GM11168 (cell line): Measurements from ENCODE around the gene ARMC3.
"Not testable (repeated sequence)": the region's sequence is repeated elsewhere in the genome, so short reads cannot be mapped to it uniquely, and the experiment has no call there.

ENCODE experiments used
- in situ Hi-C: fragments of 300-500 bp; cut with MboI; formaldehyde crosslinking; loops from one replicate; pipeline ENCODE4 v1.12.0; 2022; ENCODE audit warnings: low sequenced_read_pairs; ENCODE audit not compliant: unreplicated experiment

ARMC3 gene

DNA sequence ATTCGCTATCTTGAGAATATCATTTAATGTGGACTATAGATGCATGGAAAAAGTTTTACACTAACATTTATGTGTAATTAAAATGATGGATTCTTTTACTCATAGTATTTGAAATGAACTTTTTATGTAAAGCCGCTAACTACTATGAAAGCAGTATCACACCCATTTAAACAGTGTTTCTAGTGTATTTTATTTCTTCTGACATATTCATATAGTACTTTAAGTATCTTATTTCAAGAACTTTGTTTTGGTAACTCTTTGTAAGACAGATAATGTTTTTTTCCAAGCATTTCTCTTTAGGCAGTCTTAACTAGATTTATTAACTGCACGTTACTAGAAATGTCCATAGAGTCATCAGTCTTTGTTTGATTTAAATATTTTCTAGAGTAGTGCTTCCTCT is 12.5 kb upstream of the ARMC3 start:
- in situ Hi-C loops: no loop called here

DNA sequence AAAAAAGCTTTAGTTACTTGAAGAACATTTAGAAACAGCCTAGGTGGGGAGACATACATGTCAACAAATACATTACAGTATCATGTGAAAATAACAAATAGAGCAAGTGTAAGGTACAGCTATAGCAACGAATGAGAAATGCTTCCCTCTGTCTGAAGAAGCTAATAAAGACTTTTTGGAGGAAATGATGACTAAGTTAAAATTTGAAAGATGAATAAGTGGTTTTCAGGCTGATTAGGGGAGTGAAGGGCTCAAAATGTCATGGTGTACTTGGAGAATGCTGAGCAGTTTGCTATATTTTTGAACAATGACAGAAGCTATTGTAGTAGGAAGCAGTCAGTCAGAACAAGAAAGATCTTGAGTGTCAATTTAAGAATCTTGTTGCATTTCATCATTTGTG is 2.8 kb upstream of the ARMC3 start:
- in situ Hi-C loops: no loop called here

DNA sequence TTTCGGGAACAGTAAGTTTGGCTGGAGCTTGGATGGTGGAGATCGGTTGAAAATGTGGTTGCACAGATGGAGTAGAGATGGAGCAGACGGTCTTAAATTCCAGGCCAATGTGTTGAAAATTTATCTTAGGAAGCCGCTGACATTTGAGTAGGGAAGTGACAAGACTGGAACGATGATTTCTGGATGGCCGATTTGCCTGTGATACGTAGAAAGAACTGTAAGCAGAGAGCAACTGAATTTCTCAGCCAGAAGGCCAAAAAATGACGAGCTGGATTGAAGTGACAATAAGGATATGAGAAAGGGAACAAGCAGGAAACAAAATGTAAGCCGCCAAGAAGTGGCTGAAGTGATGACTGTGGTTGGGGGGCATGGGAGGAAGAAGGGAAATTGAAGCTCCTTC is 687 bp upstream of the ARMC3 start:
- in situ Hi-C loops: no loop called here

DNA sequence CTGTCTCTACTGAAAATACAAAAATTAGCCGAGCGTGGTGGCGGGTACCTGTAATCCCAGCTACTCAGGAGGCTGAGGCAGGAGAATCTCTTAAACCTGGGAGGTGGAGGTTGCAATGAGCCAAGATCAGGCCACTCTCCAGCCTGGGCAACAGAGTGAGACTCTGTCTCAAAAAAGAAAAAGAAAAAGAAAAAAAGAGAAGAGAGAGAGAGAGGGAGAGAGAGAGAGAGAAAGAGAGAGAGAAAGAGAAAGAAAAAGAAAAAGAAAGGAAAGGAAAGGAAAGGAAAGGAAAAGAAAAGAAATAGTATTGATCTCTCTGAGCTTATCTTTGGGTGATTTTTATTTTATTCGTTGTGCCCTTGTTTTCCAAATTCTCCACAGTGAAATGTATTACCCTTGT is 1.2 kb downstream of the ARMC3 start:
- in situ Hi-C loops: not testable (repeated sequence)

DNA sequence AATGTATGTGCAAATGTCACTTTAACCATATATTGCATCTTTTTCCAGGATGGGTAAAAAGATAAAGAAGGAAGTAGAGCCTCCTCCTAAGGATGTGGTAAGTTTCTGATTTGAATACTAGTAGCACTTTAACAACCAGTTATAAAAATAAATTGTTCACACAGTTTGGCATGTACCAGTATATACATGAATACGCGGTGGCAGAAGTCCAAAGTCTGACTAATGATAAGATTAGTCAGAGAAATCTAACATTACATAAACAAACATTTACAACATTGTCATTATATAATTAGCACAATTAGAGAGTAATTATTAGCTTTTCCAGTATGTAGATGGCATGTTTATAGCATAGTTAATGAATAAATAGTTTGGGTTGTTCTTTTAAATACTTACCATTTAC is 4.1 kb downstream of the ARMC3 start:
- in situ Hi-C loops: no loop called here

DNA sequence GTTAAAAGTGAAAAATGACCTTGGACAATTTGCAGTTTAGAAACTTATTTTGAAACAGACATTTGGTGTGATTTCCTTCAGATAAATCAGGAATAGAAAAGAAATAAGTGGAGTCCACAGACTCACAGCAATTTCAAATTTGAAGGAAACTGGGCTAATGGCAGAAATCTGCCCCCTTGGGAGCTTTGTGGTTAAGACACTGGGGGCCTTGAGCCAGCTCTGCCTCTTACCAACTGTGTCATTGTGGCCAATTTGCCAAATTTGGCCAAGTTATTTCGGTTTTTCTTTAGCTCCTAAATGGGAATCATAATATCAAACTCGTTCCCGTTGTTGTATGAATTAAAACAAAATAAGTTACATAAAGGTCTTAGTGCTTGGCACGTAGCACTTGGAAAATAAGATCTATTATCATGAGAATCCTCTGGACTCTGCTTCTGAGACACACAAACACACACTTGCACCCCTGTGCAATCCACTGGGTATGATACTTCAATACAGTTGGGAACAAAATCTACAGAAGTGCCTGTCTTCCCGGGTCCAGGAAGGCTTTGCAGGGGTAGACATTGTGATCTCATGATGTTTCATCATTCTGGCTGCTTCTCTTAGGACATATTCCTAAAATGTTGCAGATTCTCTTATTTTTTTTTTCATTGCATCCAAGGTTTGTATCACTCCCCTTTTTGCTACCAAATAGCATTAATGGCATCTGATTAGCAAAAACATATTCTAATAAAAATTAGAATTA is 4.9 kb downstream of the ARMC3 start:
- in situ Hi-C loops: no loop called here

DNA sequence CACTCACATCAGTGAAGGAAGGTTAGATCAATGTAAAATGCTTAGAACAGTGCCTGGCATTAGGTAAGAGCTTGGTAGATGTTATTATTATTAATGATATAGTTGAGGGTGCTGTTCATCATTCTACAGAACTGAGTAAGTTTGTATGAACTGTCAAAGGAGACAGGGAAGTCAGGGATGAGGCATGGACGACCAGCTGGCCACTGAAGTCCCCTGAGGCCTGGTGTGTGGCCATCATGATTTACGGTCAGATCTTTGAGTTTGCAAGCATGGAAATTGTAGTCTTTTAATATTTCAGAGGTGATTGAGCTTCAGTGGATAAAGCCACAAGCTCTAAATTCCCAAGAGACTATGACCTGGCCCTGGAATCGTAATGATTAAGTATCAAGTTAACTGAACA is 6.9 kb downstream of the ARMC3 start:
- in situ Hi-C loops: no loop called here

DNA sequence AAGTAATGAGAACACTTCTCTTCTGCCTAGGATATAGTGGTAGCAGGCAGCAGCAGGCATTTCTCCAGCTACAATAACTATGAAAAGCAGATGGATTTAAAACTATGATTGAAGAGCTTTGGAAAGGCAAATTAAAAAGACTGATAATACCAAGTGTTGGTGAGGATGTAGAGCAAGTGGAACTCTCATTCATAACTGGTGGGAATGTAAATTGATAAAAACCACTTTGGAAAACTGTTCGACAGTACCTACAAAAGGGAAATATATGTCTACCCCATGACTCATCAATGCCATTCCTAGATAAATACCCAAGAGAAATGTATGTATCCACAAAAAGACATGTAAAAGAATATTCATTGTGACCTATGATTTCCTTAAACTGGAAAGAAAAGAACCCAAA is 14.6 kb downstream of the ARMC3 start:
- in situ Hi-C loops: no loop called here

DNA sequence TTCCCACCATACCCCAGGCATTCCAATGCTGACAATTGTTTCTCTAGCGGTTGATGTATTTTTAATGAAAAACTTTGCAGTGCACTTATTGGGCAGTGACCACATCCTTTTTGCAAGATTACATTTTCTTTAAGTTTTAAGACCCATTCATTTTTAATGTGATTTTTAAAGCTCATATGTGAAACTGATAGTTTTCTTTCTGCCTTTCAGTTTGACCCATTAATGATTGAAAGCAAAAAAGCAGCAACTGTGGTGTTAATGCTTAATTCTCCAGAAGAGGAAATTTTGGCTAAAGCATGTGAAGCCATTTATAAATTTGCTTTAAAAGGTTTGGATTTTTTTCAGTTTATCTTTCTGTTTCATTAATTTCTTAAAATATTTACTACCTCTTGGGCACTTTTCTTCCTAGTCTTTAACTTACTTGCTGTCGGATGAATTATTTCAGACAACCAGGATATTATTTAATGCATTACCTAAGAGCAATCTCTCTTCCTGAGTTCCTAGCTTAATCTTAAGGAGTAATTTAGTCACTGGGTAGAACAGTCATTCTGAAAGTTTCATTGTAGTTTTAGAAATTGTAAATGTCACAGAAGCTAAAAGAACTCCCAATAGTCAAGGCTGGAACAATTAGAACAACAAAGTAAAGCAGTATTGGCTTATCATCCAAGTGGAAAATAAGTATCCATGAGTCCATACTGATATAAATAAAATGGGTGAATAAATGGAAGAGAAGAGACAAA is 18.3 kb downstream of the ARMC3 start:
- in situ Hi-C loops: no loop called here

DNA sequence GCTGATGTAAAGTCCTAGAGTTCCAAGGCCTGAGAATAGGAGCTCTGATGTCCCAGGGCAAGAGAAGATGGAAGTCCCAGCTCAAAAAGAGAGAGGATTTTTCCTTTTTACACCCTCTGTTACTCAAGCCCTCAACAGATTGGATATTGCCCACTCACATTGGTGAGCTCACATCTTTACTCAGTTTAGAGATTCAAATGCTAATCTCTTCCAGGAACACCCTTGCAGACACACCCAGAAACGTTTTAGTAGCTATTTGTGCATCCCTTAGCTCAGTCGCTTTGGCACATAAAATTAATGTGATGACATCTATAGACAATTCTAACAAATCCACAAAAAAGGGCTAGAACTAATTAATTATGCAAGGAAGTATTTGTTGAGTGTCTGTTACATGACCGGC is 27.1 kb downstream of the ARMC3 start:
- in situ Hi-C loops: no loop called here

DNA sequence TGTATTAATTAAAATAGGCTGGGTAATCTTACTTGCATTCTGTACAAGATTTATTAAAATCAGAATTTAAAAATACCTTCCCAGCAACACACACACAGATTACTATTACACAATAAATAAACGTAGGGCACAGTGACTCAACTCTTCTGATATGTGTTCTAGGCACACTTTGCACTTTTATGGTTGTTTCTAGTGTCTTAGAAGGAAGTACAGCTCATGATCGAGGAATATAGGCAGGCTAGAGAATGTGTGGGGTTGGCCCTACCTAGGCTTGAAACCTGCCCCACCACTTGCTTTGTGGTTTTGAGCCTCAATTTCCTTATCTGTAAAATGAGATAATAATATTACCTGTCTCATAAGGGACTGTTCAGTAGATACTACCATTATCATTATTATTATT is 30.5 kb downstream of the ARMC3 start:
- in situ Hi-C loops: no loop called here

DNA sequence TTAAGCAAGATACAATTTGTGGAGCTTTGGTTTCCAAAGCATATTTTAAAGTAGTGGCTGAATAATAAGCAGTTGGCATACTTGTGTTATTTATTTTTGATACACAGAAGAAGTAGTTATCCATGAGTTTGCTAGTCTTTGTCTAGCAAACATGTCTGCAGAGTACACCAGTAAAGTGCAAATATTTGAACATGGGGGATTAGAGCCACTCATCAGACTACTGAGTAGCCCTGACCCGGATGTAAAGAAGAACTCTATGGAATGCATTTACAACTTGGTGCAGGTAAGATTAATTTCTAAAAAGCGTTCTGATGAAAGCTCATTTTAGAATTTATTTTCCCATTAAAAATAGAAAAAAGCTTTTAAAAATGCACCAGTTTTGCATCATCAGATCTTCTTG is 31.4 kb downstream of the ARMC3 start:
- in situ Hi-C loops: no loop called here

DNA sequence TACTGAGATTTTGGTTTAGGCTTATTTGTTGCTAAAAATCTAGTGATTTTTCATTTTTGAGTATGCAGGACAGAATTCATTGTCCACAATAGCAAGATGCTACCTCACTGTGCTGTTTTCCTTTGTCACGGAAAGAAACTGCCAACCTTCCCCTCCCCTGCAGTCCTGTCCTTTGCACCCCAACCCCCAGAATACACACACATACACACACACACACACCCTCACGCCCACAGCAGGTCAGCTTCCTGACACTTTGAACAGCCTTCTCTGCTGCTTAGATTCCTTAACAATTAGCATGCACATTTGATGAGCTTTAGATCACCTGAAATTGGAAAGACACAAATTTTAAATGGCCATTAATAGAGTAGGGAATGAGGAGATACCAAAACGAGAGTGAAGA is 32.1 kb downstream of the ARMC3 start:
- in situ Hi-C loops: no loop called here

DNA sequence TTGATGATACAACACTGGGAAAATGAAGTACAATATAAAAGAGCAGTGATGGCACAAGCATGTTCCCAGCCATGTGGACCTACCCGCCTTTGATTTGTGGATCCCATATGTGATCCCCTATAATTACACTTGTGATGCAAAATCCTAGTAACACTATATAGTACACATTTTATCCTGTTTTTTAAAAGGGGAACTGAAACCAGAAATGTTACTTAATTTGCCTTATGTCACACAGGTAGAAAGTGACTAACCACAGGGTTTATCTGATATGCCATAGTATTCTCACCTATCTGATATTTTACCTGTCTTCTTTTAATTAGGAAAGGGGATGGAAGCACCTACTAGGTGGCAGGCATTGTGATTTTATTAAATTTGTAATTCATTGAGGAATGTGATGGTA is 35.0 kb downstream of the ARMC3 start:
- in situ Hi-C loops: no loop called here

DNA sequence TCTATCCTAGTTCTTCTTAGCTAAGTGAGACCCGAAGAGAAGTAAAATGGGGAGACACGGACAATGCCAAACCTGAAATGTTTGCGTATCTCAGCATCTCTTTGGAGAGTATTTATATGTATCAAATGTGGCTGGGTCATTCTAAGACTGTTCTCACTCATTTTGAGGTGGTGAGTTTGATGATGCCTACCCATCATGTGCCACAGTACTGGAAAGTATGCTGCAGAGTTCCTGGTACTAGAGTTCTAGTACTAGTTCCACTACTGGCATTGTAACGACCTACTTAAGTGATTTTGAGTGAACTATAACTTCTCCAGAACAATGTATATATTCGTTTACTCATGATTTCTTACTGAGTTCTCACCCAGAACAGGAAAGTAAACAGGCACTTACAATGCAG is 41.9 kb downstream of the ARMC3 start:
- in situ Hi-C loops: no loop called here

DNA sequence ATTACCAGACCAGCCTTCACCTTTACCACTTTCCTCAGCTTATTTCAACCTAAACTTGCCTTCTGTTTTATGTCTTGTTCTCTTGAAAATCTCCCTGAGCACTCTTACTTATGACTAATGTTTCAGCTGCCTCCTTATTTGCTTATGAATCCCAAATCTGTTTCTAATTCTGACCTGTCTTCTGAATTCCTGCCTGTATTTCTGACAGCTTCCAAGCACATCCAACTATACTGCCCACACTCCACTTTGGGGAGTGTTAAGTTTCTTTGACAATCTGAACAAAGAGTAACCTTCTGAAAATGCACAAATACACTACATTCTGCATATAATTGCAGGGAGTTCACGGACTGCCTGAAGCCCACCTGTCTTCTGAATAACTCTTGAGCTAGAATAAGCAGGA is 48.7 kb downstream of the ARMC3 start:
- in situ Hi-C loops: no loop called here

DNA sequence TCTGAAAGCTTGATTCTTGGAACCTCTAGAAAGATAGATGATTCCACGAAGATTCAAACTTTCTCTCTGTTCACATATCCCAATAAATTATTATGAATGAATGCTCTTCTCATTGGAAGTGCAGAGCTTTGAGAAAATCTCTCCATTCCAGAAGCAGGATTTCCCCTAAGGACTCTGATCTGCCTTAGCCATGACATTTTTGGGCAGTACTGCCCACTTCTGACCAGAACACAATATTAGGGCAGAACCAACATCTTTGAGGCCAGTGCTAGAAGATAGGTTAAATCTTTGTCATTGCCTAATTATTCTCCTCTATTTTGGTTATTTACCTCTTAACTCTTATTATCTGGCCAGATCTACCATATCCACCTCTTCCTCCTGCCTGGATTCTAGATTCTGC is 49.9 kb downstream of the ARMC3 start:
- in situ Hi-C loops: no loop called here

DNA sequence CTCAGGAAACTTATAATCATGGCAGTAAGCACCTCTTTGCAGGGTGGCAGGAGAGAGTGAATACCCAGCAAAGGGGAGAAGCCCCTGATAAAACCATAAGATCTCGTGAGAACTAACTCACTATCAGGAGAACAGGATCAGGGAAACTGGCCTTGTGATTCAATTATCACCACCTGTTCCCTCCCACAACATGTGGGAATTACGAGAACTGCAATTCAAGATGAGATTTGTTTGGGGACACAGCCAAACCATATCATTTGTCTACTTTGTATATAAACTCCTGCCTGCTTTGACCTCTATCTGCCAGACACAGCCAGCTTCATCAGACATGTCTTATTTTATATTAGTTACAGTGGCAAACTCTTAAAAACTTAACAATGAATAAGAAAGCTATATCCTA is 50.4 kb downstream of the ARMC3 start:
- in situ Hi-C loops: no loop called here

DNA sequence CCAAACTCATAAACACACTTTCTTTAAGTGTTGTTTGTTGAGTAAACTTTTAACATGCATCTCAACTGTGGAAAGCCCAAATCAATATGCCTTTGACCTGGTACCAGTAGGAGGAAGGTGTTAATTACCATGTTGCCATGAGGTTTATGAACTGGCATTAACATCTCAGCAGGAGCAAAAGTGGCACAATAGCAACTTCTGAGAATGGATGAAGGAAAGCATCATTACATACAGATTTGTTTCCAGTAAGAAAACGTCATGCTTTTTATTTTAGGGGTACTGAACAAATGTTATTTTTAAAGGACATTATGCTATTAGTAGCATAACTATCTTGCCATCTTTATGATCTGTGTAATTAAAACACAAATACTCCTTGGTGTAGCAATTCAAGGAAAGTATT is 51.1 kb downstream of the ARMC3 start:
- in situ Hi-C loops: no loop called here

DNA sequence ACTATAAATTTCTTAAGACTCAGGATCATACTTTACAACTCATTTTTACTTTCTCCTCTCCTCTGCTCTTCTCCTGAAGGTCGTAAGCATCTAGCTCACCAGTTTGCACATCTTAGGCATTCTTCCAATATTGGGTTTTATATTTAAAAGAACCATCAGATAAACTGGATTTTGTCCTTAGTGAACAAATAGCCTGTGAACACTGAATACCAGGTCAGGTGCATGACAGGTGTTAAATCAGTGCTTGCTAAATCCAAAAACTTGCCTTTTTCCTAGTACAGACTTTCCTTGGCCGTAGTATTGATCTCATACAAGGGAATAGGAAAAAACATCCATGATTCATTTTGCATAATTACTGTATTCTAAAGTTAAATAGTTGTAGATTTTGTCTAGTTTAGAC is 53.0 kb downstream of the ARMC3 start:
- in situ Hi-C loops: loop anchor here (5.0 to 10.0 kb wide), 2 partner anchors 434 to 976 kb away; partner anchors contain the start of gene DNAJC1

DNA sequence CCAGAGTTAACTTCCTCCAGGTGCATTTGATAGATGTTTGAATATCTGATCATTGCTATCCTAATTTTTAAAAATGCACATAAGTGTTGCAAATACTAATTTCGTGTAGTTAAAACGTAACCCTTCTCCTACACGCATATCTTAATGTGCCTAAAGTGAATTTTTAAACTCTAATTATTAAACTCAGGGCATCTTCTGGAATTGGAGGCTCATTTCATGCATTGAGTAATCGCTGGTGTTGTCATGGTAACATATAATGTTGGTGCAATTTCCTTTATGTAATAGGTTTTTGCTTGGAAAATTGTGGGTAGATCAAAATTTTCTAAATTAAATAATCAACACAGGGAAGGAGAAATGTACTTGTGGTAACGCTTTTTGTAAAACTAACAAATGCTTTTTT is 56.2 kb downstream of the ARMC3 start:
- in situ Hi-C loops: loop anchor here (5.0 to 10.0 kb wide), 2 partner anchors 437 to 979 kb away; partner anchors contain the start of gene DNAJC1
